ENCODE measurements around the gene NGEF. TPM values are rescaled to one million over a fixed set of nuclear protein-coding genes. Genes with fewer than 3 reads are reported as not detected.

NGEF gene
- total RNA-seq, 1 donor from 2014 or later = 4.3 TPM

DNA sequence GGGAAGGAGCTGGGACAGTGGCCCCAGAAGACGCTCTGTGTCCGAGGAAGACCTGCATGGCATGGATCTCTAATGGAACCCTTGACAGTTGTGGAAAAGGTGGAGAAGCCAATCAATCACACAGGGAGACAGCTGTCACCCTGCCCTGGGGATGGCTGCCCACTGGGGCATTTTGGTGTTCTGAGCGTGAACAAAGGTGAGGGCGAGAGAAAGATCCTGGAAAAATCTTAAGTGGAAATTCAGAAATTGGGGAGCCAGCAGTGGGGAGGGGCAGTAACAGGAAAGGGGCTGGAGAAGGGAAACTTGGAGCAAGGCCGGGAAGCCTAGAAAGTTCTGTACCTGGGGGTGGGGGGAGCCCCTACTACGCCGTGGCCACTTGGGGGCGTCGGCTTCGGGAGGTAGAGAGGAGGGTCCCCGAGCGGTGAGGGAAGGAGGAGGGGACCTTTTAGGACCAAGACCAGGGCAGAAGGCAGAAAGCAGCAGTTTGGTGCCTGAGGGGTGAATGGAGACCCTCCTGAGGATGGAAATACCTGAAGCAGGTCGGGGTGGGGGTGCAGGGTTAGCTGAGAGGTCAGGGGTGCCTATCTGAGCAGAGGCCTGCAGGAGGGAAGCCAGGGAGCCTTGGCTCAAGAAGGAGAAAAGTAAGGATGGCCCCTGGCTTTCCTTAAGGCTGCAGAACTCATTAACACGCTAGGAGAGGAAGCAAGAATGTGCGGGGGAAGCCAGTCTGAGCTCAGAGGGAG, 30.0 kb downstream of the NGEF start:
- Histone ChIP-seq H3K27ac (no peak overlapping the region), H3K4me2 (no peak overlapping the region), H3K9me3 (ENCODE audit: low read depth) (no peaks in the 10 kb centered on the region), H4K20me1 (ENCODE audit: low read depth) (no peaks in the 10 kb centered on the region), H3K4me3 (no peak overlapping the region), H2AFZ (replicated peaks) (peak overlapping the region; percentile 66), H3K9ac (no peak overlapping the region), H3K27me3 (no peaks in the 10 kb centered on the region), H3K79me2 (ENCODE audit: low read depth) (no peaks in the 10 kb centered on the region), H3F3A (ENCODE audit: low read depth) (no peaks in the 10 kb centered on the region), H3K36me3 (no peaks in the 10 kb centered on the region), H3K4me1 (no peaks in the 10 kb centered on the region)
- Mint-ChIP-seq H3K27me3 (ENCODE audit: insufficient read depth, low read depth) (peaks cover 7% of the 10 kb centered on the region), H3K36me3 (no peaks in the 10 kb centered on the region), H3K27ac (no peak overlapping the region), H3K9me3 (no peaks in the 10 kb centered on the region), H3K4me1 (peaks cover 21% of the 10 kb centered on the region), H3K4me3 (no peak overlapping the region)
- DNase-seq (ENCODE audit: low spot score) = peak; percentile 70
- no peak for TF ChIP-seq EZH2phosphoT487 (IDR thresholded peaks at IDR 0.05)
- TF ChIP-seq, protein P1, sequence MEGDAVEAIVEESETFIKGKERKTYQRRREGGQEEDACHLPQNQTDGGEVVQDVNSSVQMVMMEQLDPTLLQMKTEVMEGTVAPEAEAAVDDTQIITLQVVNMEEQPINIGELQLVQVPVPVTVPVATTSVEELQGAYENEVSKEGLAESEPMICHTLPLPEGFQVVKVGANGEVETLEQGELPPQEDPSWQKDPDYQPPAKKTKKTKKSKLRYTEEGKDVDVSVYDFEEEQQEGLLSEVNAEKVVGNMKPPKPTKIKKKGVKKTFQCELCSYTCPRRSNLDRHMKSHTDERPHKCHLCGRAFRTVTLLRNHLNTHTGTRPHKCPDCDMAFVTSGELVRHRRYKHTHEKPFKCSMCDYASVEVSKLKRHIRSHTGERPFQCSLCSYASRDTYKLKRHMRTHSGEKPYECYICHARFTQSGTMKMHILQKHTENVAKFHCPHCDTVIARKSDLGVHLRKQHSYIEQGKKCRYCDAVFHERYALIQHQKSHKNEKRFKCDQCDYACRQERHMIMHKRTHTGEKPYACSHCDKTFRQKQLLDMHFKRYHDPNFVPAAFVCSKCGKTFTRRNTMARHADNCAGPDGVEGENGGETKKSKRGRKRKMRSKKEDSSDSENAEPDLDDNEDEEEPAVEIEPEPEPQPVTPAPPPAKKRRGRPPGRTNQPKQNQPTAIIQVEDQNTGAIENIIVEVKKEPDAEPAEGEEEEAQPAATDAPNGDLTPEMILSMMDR (IDR thresholded peaks at IDR 0.05) = peak; percentile 61

DNA sequence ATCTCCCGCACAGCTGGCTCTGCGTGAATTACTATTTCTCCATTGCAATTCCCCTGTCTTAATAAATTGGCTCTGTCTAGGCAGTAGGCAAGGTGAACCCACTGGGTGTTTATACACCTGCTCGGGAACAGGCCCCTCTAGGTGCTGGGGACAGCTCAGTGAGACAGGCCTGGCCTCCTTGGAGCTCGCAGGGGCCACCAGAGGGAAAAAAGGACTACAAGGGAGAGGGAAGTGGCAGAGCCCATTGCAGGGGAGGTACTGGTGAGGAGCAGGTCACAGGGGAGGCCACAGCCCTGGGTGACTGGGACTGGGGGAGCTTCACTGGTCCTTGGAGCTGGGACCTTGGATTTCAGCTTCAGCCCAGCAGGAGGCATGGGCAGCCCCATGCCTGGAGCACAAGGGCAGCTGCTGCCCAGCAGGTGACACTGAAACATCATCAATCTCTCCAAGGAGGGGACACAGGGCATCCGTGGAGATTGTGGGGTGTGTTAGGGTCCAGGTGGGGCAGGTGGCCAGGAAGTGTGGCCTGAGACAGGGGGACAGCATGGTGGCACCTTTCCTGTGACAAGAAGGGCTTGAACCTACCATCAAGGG, 31.2 kb downstream of the NGEF start:
- Histone ChIP-seq H3K27ac (no peak overlapping the region), H3K4me2 (no peak overlapping the region), H2AFZ (replicated peaks) (no peak overlapping the region), H3K9me3 (ENCODE audit: low read depth) (no peaks in the 10 kb centered on the region), H4K20me1 (ENCODE audit: low read depth) (no peaks in the 10 kb centered on the region), H3K36me3 (no peaks in the 10 kb centered on the region), H3K4me1 (no peaks in the 10 kb centered on the region), H3K4me3 (no peak overlapping the region), H3K79me2 (ENCODE audit: low read depth) (no peaks in the 10 kb centered on the region), H3F3A (ENCODE audit: low read depth) (no peaks in the 10 kb centered on the region), H3K9ac (no peak overlapping the region), H3K27me3 (no peaks in the 10 kb centered on the region)
- no peak for TF ChIP-seq EZH2phosphoT487 (IDR thresholded peaks at IDR 0.05)
- TF ChIP-seq EZH2 (IDR thresholded peaks at IDR 0.05) = no peak
- TF ChIP-seq, protein P1 (IDR thresholded peaks at IDR 0.05) = no peak
- Mint-ChIP-seq H3K27ac (no peak overlapping the region), H3K4me1 (peaks cover 16% of the 10 kb centered on the region), H3K4me3 (no peak overlapping the region), H3K36me3 (no peaks in the 10 kb centered on the region), H3K27me3 (ENCODE audit: insufficient read depth, low read depth) (peaks cover 9% of the 10 kb centered on the region), H3K9me3 (no peaks in the 10 kb centered on the region)
- no peak for DNase-seq (ENCODE audit: low spot score)

DNA sequence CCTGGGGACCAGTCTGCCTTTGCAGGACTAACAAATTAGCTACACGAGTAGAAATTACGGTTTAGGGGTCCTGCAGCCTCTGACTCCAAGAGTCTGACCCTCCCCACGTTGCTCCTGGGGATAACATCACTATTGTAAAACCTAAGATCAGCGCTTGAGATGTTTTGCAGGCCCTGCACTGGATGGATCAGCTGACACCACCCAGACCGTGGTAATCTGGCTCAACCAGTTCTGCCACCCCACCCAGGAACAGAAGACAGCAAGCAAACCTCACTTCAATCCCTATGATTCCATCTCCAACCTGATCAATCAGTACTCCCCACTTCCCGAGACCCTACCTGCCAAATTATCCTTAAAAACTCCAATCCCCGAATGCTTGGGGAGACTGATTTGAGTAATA, 31.7 kb downstream of the NGEF start:
- no peaks in the 10 kb centered on the region for H3K79me2 ChIP-seq (ENCODE audit: low read depth)
- H4K20me1 ChIP-seq (ENCODE audit: low read depth) = no peaks in the 10 kb centered on the region
- Mint-ChIP-seq H3K27ac (no peak overlapping the region), H3K4me3 (no peak overlapping the region), H3K4me1 (peaks cover 16% of the 10 kb centered on the region), H3K9me3 (no peaks in the 10 kb centered on the region), H3K27me3 (ENCODE audit: insufficient read depth, low read depth) (peaks cover 9% of the 10 kb centered on the region), H3K36me3 (no peaks in the 10 kb centered on the region)
- H3K27ac ChIP-seq = no peak overlapping the region
- H3K9me3 ChIP-seq (ENCODE audit: low read depth) = no peaks in the 10 kb centered on the region
- H3K4me2 ChIP-seq = no peak overlapping the region
- H2AFZ ChIP-seq (replicated peaks) = no peak overlapping the region
- no peak overlapping the region for H3K4me3 ChIP-seq
- no peaks in the 10 kb centered on the region for H3K36me3 ChIP-seq
- no peak for DNase-seq (ENCODE audit: low spot score)
- TF ChIP-seq, protein P1 (IDR thresholded peaks at IDR 0.05) = no peak
- TF ChIP-seq EZH2phosphoT487 (IDR thresholded peaks at IDR 0.05) (no peak), EZH2 (IDR thresholded peaks at IDR 0.05) (no peak)
- no peaks in the 10 kb centered on the region for H3K4me1 ChIP-seq
- H3K27me3 ChIP-seq = no peaks in the 10 kb centered on the region
- no peak overlapping the region for H3K9ac ChIP-seq
- H3F3A ChIP-seq (ENCODE audit: low read depth) = no peaks in the 10 kb centered on the region

All from neural progenitor cell (in vitro differentiated cells).